K562 (cell line): ENCODE data around the gene CDK9. TPM values are rescaled to one million over a fixed set of nuclear protein-coding genes. Genes with fewer than 3 reads are reported as not detected.

Source experiments
- CBX3 ChIP-seq, 2 experiments: IDR thresholded peaks; 1 replicate in 1 of 2; 2 replicates in 1 of 2; pipeline ENCODE4 v1.6.1; 2012; ENCODE audit warnings: inconsistent platforms in 2 of 2, low read length in 2 of 2, borderline replicate concordance in 1 of 2, control low read depth in 1 of 2
- CCNT2 ChIP-seq: IDR thresholded peaks from 2 replicates; pipeline ENCODE4 v1.6.1; 2011; ENCODE audit warnings: borderline replicate concordance, low read depth, mild to moderate bottlenecking, moderate library complexity, mixed read lengths, low read length; ENCODE audit not compliant: insufficient read length; ENCODE audit errors: extremely low read depth
- DACH1 ChIP-seq: fragments of 450-650 bp; IDR thresholded peaks from 2 replicates; pipeline ENCODE4 v1.6.1; 2018; ENCODE audit not compliant: partially characterized antibody
- E2F5 ChIP-seq: sonication (generic); formaldehyde crosslinking; IDR thresholded peaks from 2 replicates; pipeline ENCODE4 v1.8.0; 2022; ENCODE audit warnings: mild to moderate bottlenecking, missing genetic modification reagents
- HSF4 ChIP-seq: fragments of 250-450 bp; sonication (Bioruptor Pico); IDR thresholded peaks from 2 replicates; pipeline ENCODE4 v2.1.2; 2022; ENCODE audit warnings: mild to moderate bottlenecking, moderate library complexity, borderline replicate concordance
- MBD2 ChIP-seq: sonication (generic); IDR thresholded peaks from 2 replicates; pipeline ENCODE4 v1.6.1; 2016; ENCODE audit warnings: low read depth, borderline replicate concordance
- PCBP2 ChIP-seq: fragments of 200-400 bp; formaldehyde crosslinking; IDR thresholded peaks from 2 replicates; pipeline ENCODE4 v1.6.1; 2018; ENCODE audit warnings: low read length, low read depth, mild to moderate bottlenecking, moderate library complexity; ENCODE audit not compliant: poor library complexity, severe bottlenecking
- PHB2 ChIP-seq: fragments of 450-650 bp; IDR thresholded peaks from 2 replicates; pipeline ENCODE4 v1.6.1; 2017; ENCODE audit warnings: low read depth
- RBFOX2 ChIP-seq: fragments of 200-400 bp; formaldehyde crosslinking; IDR thresholded peaks from 2 replicates; pipeline ENCODE4 v1.6.1; 2017; ENCODE audit warnings: low read depth, mild to moderate bottlenecking, low read length, moderate library complexity
- RCOR1 ChIP-seq, 2 experiments: IDR thresholded peaks; 2 replicates each; pipeline ENCODE4 v1.6.1; 2012; ENCODE audit warnings: low read depth in 2 of 2, low read length in 2 of 2, borderline replicate concordance in 1 of 2, improper control_type of control experiment in 1 of 2
- SRSF3 ChIP-seq: fragments of 200-400 bp; formaldehyde crosslinking; IDR thresholded peaks from 2 replicates; pipeline ENCODE4 v1.6.1; 2016; ENCODE audit warnings: mild to moderate bottlenecking, low read length, moderate library complexity; ENCODE audit not compliant: insufficient read depth
- TAF9B ChIP-seq: fragments of 450-650 bp; IDR thresholded peaks from 2 replicates; pipeline ENCODE4 v1.6.1; 2018; ENCODE audit warnings: mild to moderate bottlenecking; ENCODE audit not compliant: partially characterized antibody
- TCF7 ChIP-seq: sonication (generic); IDR thresholded peaks from 2 replicates; pipeline ENCODE4 v1.6.1; 2016; ENCODE audit warnings: antibody characterized with exemption, borderline replicate concordance
- XRCC4 ChIP-seq: IDR thresholded peaks from one replicate; pipeline ENCODE4 v1.6.1; 2011; ENCODE audit not compliant: insufficient read depth, insufficient read length; ENCODE audit errors: extremely low read depth
- ZNF23 ChIP-seq: fragments of 250-450 bp; sonication (Bioruptor Pico); IDR thresholded peaks from 2 replicates; pipeline ENCODE4 v1.4.0; 2020; ENCODE audit warnings: mild to moderate bottlenecking
- ZNF449 ChIP-seq: fragments of 250-450 bp; sonication (Bioruptor Pico); IDR thresholded peaks from 2 replicates; pipeline ENCODE4 v1.8.0; 2022; ENCODE audit warnings: moderate library complexity, mild to moderate bottlenecking, inconsistent platforms
- ZNF79 ChIP-seq: fragments of 250-450 bp; sonication (Bioruptor Pico); IDR thresholded peaks from 2 replicates; pipeline ENCODE4 v1.4.0; 2020; ENCODE audit warnings: low read depth, mild to moderate bottlenecking, moderate library complexity
- ZSCAN32 ChIP-seq: fragments of 450-650 bp; formaldehyde crosslinking; IDR thresholded peaks from 2 replicates; pipeline ENCODE4 v1.4.0; 2020; ENCODE audit warnings: mild to moderate bottlenecking, moderate library complexity
- polyA plus RNA-seq, 8 experiments: library from polyadenylated mRNA; depleted of rRNA in 4 of 8; stranded (reverse) in 5 of 8; unstranded in 3 of 8; fragments of >200 nt; fragmentation: Nextera tagmentation in 2 of 8; fragmentation: Illumina TruSeq in 1 of 8; extraction: Ambion mirVana in 2 of 8; extraction: Trizol in 1 of 8; gene quantifications; 2 replicates each; pipeline versions ENCODE4 v1.2.1 to v1.2.3, GENCODE V29; 2011 to 2014; ENCODE audit warnings: inconsistent platforms in 1 of 8, missing spikeins in 1 of 8
- total RNA-seq, 7 experiments: library from RNA; depleted of rRNA in 6 of 7; stranded (reverse); fragments of >200 nt in 6 of 7; fragmentation: Illumina TruSeq in 2 of 7; extraction: Trizol in 2 of 7; gene quantifications; 2 replicates each; pipeline versions ENCODE4 v1.2.1 to v1.2.3, GENCODE V29; 2011 to 2021; ENCODE audit warnings: low replicate concordance in 1 of 7
- TF ChIP-seq, protein P1 (sequence below), 2 experiments: fragments of 450-650 bp in 1 of 2; IDR thresholded peaks; 2 replicates each; pipeline ENCODE4 v1.6.1; 2011 to 2017; ENCODE audit warnings: low read depth in 2 of 2, antibody characterized with exemption in 1 of 2, borderline replicate concordance in 1 of 2, low read length in 1 of 2, mild to moderate bottlenecking in 1 of 2, mixed read lengths in 1 of 2; ENCODE audit not compliant: control insufficient read depth in 1 of 2
- TF ChIP-seq, protein P2 (sequence below): fragments of 450-650 bp; conservative IDR thresholded peaks from 2 replicates; pipeline ENCODE4 v1.6.1; 2016; ENCODE audit warnings: missing genetic modification characterization, low read depth, mild to moderate bottlenecking, missing compliant biosample characterization, moderate library complexity

The CDK9 gene
- total and polyA plus RNA-seq, 9 of the 15 experiments (the other 6 are each of a cell fraction or from before 2014, with no cell fraction given): 4.2 to 78.6 (median 33.0) TPM

DNA sequence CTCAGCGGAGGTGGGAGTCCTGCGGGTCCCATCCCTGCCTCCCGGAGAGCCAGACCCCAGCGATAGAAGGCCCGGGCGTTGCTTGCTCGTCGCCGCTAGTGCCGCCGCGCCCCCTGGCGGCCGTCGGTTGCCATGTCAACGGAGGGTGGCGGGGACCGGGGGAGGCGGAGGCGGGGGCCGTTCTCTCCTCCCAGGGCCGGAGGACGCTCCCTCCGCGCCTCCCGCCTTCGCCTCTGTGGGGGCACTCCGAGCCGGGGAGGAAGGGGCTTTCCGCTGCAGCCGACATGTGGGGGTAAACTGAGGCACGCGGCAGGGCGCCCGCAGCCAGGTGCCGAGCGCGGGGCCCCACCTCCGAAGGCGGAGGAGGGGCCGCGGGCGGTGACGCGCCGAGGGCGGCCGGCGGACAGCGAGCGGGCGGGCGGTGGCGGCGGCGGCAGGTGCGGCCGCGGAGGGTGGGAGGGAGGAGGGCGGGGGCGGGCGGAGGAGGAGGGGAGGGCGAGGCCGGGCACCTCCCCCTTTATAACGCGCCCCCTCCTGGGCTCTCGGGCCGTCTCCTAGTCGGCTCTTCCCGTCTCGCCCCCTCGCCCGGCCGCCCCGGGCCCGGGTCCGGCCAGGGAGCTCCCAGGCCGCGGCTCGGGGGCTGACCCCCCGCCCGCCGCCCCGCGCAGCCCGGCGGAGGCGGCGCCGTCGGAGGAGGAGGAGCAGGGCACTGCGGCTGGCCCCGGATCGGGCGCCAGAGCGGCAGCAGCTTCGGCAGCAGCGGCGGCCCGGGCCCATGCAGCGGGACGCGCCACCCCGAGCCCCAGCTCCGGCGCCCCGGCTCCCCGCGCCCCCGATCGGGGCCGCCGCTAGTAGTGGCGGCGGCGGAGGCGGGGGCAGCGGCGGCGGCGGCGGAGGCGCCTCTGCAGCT is 556 bp upstream of the CDK9 start (continued):
- no peak for TF ChIP-seq SRSF3
- no peak for TF ChIP-seq MBD2
- no peak for TF ChIP-seq CBX3 (IDR thresholded peaks at IDR 0.05; ENCODE audit: borderline replicate concordance in 1 of 2, low read length in 2 of 2)
- no peak for TF ChIP-seq HSF4
- no peak for TF ChIP-seq XRCC4
- TF ChIP-seq RCOR1 (IDR thresholded peaks at IDR 0.05; ENCODE audit: borderline replicate concordance in 1 of 2, low read depth in 2 of 2, low read length in 2 of 2): no peak
- peak; percentile 87; the same call in 1 of the 2 replicates for TF ChIP-seq ZNF449 (CRISPR knock-in tag)
- TF ChIP-seq ZNF23 (CRISPR knock-in tag): no peak
- no peak for TF ChIP-seq E2F5 (CRISPR knock-in tag)
- no peak for TF ChIP-seq TAF9B
- no peak for TF ChIP-seq ZNF79 (CRISPR knock-in tag)
- TF ChIP-seq, protein P1, sequence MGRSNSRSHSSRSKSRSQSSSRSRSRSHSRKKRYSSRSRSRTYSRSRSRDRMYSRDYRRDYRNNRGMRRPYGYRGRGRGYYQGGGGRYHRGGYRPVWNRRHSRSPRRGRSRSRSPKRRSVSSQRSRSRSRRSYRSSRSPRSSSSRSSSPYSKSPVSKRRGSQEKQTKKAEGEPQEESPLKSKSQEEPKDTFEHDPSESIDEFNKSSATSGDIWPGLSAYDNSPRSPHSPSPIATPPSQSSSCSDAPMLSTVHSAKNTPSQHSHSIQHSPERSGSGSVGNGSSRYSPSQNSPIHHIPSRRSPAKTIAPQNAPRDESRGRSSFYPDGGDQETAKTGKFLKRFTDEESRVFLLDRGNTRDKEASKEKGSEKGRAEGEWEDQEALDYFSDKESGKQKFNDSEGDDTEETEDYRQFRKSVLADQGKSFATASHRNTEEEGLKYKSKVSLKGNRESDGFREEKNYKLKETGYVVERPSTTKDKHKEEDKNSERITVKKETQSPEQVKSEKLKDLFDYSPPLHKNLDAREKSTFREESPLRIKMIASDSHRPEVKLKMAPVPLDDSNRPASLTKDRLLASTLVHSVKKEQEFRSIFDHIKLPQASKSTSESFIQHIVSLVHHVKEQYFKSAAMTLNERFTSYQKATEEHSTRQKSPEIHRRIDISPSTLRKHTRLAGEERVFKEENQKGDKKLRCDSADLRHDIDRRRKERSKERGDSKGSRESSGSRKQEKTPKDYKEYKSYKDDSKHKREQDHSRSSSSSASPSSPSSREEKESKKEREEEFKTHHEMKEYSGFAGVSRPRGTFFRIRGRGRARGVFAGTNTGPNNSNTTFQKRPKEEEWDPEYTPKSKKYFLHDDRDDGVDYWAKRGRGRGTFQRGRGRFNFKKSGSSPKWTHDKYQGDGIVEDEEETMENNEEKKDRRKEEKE (IDR thresholded peaks at IDR 0.05; ENCODE audit: borderline replicate concordance in 1 of 2, control insufficient read depth in 1 of 2, low read depth in 2 of 2, low read length in 1 of 2): no peak
- no peak for TF ChIP-seq TCF7
- no peak for TF ChIP-seq ZSCAN32 (CRISPR knock-in tag)
- no peak for TF ChIP-seq PHB2
- no peak for TF ChIP-seq PCBP2
- TF ChIP-seq DACH1: no peak
- TF ChIP-seq CCNT2: peak; percentile 72
- 0 out of 2 replicates have a peak, but pooled peaks have one; percentile 25 for TF ChIP-seq RBFOX2
- TF ChIP-seq, protein P2, sequence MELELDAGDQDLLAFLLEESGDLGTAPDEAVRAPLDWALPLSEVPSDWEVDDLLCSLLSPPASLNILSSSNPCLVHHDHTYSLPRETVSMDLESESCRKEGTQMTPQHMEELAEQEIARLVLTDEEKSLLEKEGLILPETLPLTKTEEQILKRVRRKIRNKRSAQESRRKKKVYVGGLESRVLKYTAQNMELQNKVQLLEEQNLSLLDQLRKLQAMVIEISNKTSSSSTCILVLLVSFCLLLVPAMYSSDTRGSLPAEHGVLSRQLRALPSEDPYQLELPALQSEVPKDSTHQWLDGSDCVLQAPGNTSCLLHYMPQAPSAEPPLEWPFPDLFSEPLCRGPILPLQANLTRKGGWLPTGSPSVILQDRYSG (tag): no peak
